Mammary epithelial cell (primary cell): ENCODE results near the gene ANO4.

ENCODE experiments used
- EZH2 ChIP-seq: IDR thresholded peaks from 2 replicates; pipeline ENCODE4 v1.6.1; 2012; ENCODE audit warnings: low read length, inconsistent platforms, borderline replicate concordance
- TF ChIP-seq, protein P1 (sequence below), 2 donors: IDR thresholded peaks in 1 of 2; conservative IDR thresholded peaks in 1 of 2; 2 replicates each; pipeline ENCODE4 v1.5.1; 2011 to 2012; ENCODE audit warnings: inconsistent platforms in 2 of 2, low read length in 2 of 2, mild to moderate bottlenecking in 2 of 2, control low read depth in 1 of 2, low read depth in 1 of 2; ENCODE audit not compliant: insufficient read depth in 1 of 2; ENCODE audit errors: extremely low read depth in 1 of 2

DNA sequence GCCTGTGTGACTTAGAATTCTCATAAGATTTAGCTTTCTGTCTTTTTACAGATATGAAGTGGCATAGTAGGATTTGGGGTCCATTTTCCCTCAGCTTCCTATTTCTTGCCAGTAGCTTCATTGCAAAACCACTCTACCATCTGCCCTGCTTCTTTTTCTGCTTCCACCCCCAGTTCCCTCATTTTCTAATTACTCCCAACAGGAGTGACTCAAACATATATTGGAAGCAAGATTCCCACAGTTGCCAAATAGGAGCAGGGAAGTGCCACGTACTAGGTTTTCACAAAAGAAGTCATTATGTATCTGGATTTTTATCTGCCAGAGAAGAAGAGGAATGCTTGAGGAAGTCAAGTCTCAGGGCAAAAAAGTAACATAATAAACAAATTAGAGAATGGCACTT lies 64.1 kb downstream of the ANO4 start:
- TF ChIP-seq, protein P1, sequence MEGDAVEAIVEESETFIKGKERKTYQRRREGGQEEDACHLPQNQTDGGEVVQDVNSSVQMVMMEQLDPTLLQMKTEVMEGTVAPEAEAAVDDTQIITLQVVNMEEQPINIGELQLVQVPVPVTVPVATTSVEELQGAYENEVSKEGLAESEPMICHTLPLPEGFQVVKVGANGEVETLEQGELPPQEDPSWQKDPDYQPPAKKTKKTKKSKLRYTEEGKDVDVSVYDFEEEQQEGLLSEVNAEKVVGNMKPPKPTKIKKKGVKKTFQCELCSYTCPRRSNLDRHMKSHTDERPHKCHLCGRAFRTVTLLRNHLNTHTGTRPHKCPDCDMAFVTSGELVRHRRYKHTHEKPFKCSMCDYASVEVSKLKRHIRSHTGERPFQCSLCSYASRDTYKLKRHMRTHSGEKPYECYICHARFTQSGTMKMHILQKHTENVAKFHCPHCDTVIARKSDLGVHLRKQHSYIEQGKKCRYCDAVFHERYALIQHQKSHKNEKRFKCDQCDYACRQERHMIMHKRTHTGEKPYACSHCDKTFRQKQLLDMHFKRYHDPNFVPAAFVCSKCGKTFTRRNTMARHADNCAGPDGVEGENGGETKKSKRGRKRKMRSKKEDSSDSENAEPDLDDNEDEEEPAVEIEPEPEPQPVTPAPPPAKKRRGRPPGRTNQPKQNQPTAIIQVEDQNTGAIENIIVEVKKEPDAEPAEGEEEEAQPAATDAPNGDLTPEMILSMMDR (conservative IDR thresholded peaks at IDR 0.05 in 1 of 2, IDR thresholded peaks at IDR 0.05 in 1 of 2; ENCODE audit: extremely low read depth in 1 of 2, insufficient read depth in 1 of 2, low read depth in 1 of 2, low read length in 2 of 2) = no peak
- TF ChIP-seq EZH2 = no peak
